ENCODE results near the gene RFX2. TPM values are rescaled to one million over a fixed set of nuclear protein-coding genes. Genes with fewer than 3 reads are reported as not detected.

The RFX2 gene
- total RNA-seq, 1 donor from 2014 or later, result 20.9 TPM

DNA sequence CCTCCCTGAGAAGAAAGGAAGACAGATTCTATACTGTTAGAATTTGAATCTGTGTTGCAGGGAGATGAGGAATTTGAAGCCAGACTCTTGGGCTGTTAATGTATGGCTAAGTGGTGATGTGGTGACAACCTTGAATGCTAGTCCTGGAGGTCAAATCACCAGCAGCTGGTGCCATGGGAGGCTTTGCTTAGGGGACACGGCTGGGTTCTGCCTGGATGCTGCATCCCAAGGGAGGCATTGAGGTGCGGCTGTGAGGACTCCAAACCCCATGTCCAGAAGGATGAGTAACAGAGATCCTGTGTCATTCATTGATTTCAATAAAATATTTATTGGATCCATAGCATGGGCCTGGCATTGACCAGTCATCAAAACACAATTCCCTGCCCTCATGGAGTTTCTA, 42.3 kb downstream of the RFX2 start:
- H3K4me1 ChIP-seq, result peaks cover 58% of the 10 kb centered on the region

GRCh38 chr19:6066661-6067646, 43.3 kb downstream of the RFX2 start:
- Histone ChIP-seq H3K27ac (peak overlapping the region; percentile 96), H3K36me3 (no peaks in the 10 kb centered on the region), H3K27me3 (ENCODE audit: low read depth) (no peaks in the 10 kb centered on the region), H3K9me3 (no peaks in the 10 kb centered on the region), H3K4me3 (no peak overlapping the region), H3K4me1 (peaks cover 69% of the 10 kb centered on the region)
- peak; percentile 82 to 83 for ATAC-seq
- no peak for TF ChIP-seq CTCF (IDR thresholded peaks at IDR 0.05)
- intact Hi-C loops (cut with DNase I), result no loop called here
- peak; percentile 95 for DNase-seq

More for the DNA sequence above, 42.3 kb downstream of the RFX2 start:
- TF ChIP-seq CTCF (IDR thresholded peaks at IDR 0.05), result no peak
- DNase-seq, result no peak
- H3K27me3 ChIP-seq (ENCODE audit: low read depth), result no peaks in the 10 kb centered on the region
- ATAC-seq, result no peak
- H3K4me3 ChIP-seq, result no peak overlapping the region
- H3K9me3 ChIP-seq, result no peaks in the 10 kb centered on the region
- no peaks in the 10 kb centered on the region for H3K36me3 ChIP-seq
- H3K27ac ChIP-seq, result peak overlapping the region; percentile 96
- intact Hi-C loops (cut with DNase I), result no loop called here

DNA sequence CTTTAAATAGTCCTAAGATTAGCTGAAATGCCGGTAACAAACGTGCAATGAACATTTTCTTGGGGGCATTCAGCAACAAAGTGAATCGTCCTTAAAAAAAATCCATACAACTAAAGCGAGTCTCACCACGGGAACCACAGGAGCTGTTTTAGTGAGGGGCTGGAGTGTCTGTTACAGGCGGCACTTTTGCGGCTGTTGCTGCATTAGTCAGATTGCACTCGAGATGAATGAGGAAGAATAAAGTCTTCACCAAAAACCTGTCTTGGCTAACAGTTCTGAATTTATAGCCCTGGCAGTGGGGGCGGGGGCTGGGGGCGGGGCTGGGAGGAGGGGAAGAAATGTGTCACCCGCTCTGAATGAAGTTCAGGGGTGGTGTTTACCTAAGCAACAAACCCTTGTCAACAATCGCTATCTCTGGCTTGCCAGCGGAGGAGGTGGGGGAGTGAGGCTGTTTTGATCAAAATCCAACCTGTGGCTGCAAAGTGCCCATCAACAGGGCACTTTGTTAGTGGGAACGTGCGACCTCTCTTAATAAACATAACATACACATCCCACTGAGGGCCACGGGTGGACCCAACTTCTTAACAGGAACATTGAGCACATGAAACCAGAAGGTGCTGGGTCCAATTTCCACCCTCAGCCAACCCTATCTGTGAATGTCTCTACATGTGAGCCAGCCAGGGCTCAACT, 44.5 kb downstream of the RFX2 start:
- no peaks in the 10 kb centered on the region for H3K36me3 ChIP-seq
- intact Hi-C loops (cut with DNase I), result no loop called here
- no peaks in the 10 kb centered on the region for H3K27me3 ChIP-seq (ENCODE audit: low read depth)
- peak; percentile 59 to 73 for ATAC-seq
- H3K4me3 ChIP-seq, result peak overlapping the region; percentile 10
- H3K9me3 ChIP-seq, result no peaks in the 10 kb centered on the region
- TF ChIP-seq CTCF (IDR thresholded peaks at IDR 0.05), result no peak
- peak; percentile 73 for DNase-seq
- peaks cover 80% of the 10 kb centered on the region for H3K4me1 ChIP-seq
- H3K27ac ChIP-seq, result peak overlapping the region; percentile 96

GRCh38 chr19:6064336-6065073, 45.8 kb downstream of the RFX2 start:
- peak overlapping the region; percentile 96 for H3K27ac ChIP-seq
- H3K27me3 ChIP-seq (ENCODE audit: low read depth), result no peaks in the 10 kb centered on the region
- H3K4me3 ChIP-seq, result no peak overlapping the region
- H3K9me3 ChIP-seq, result no peaks in the 10 kb centered on the region
- intact Hi-C loops (cut with DNase I), result no loop called here
- H3K4me1 ChIP-seq, result peaks cover 93% of the 10 kb centered on the region
- H3K36me3 ChIP-seq, result no peaks in the 10 kb centered on the region
- ATAC-seq (no peak), DNase-seq (no peak)
- TF ChIP-seq CTCF (IDR thresholded peaks at IDR 0.05), result no peak

Measured in lower lobe of right lung (tissue), 2 donors.